H1 (cell line): ENCODE data around the gene MROH8. TPM values are rescaled to one million over a fixed set of nuclear protein-coding genes. Genes with fewer than 3 reads are reported as not detected.

ENCODE experiments used
- CTCF ChIA-PET: fragments of 300-600 bp; sonication (Branson Sonifier 250); formaldehyde crosslinking; loops from one replicate; lab custom pipeline; 2021; ENCODE audit not compliant: partially characterized antibody; lab: Charles Lee
- POLR2A ChIA-PET: fragments of 300-600 bp; sonication (Branson Sonifier 250); formaldehyde crosslinking; loops from one replicate; lab custom pipeline; 2021; ENCODE audit warnings: inconsistent platforms; ENCODE audit not compliant: partially characterized antibody; lab: Charles Lee
- DNase-seq, 2 experiments: peaks; one replicate each; pipeline versions ENCODE4 v3.0.0 to v3.0.0-alpha.2; 2010 to 2022; ENCODE audit warnings: low spot score in 2 of 2, low read depth in 1 of 2, mixed read lengths in 1 of 2
- FAIRE-seq: peaks from 2 replicates; lab custom pipeline; 2011; peaks lifted over from hg19 to GRCh38; lab: Jason Lieb, UNC
- H2AFZ ChIP-seq: 2 replicates; pipeline ENCODE4 v1.8.1; 2012; ENCODE audit warnings: low read length, inconsistent platforms
- H2AK5ac ChIP-seq: 2 replicates; pipeline ENCODE4 v1.6.1; 2013; ENCODE audit warnings: low read depth, low read length
- H2BK120ac ChIP-seq: replicated peaks from 2 replicates; pipeline ENCODE3; 2013; ENCODE audit warnings: low read depth, low read length, inconsistent platforms
- H2BK12ac ChIP-seq: 2 replicates; pipeline ENCODE4 v1.6.1; 2013; ENCODE audit warnings: low read depth, low read length
- H2BK15ac ChIP-seq: 2 replicates; pipeline ENCODE4 v1.6.1; 2013; ENCODE audit warnings: low read length
- H2BK20ac ChIP-seq: 2 replicates; pipeline ENCODE4 v1.6.1; 2013; ENCODE audit warnings: low read length
- H2BK5ac ChIP-seq: 2 replicates; pipeline ENCODE4 v1.6.1; 2013; ENCODE audit warnings: low read depth, low read length
- H3K14ac ChIP-seq: 2 replicates; pipeline ENCODE4 v1.6.1; 2013; ENCODE audit warnings: inconsistent platforms; ENCODE audit not compliant: insufficient read length
- H3K18ac ChIP-seq: 2 replicates; pipeline ENCODE4 v1.6.1; 2013; ENCODE audit warnings: low read length; ENCODE audit errors: extremely low read depth
- H3K23ac ChIP-seq: 2 replicates; pipeline ENCODE4 v1.6.1; 2013; ENCODE audit warnings: inconsistent platforms; ENCODE audit not compliant: insufficient read length
- H3K23me2 ChIP-seq: 2 replicates; pipeline ENCODE4 v1.6.1; 2013; ENCODE audit warnings: low read depth, low read length
- H3K27ac ChIP-seq: 2 replicates; pipeline ENCODE4 v1.6.1; 2011; ENCODE audit warnings: low read depth, low read length, inconsistent platforms
- H3K27me3 ChIP-seq, 4 experiments: replicated peaks in 1 of 4; 1 replicate in 1 of 4; 2 replicates in 3 of 4; pipeline versions ENCODE4 v1.6.1 to v1.8.1; 2011 to 2013; ENCODE audit warnings: low read length in 3 of 4, mild to moderate bottlenecking in 3 of 4, inconsistent platforms in 2 of 4, mixed read lengths in 2 of 4, moderate library complexity in 1 of 4; ENCODE audit not compliant: control insufficient read depth in 3 of 4, insufficient read depth in 3 of 4; ENCODE audit errors: extremely low read depth in 1 of 4
- H3K36me3 ChIP-seq, 4 experiments: 2 replicates each; pipeline versions ENCODE4 v1.6.1 to v1.8.1; 2011 to 2013; ENCODE audit warnings: mild to moderate bottlenecking in 4 of 4, low read length in 3 of 4, moderate library complexity in 2 of 4, control low read depth in 1 of 4, inconsistent platforms in 1 of 4; ENCODE audit not compliant: insufficient read depth in 4 of 4, control insufficient read depth in 2 of 4
- H3K4ac ChIP-seq: replicated peaks from 2 replicates; pipeline ENCODE3; 2013; ENCODE audit warnings: low read length, low read depth, mixed read lengths, inconsistent platforms; ENCODE audit not compliant: insufficient read length
- H3K4me1 ChIP-seq, 4 experiments: replicated peaks in 1 of 4; 1 replicate in 1 of 4; 2 replicates in 3 of 4; pipeline versions ENCODE4 v1.6.1 to v1.8.1; 2011 to 2013; ENCODE audit warnings: low read length in 3 of 4, inconsistent platforms in 2 of 4, mixed read lengths in 1 of 4; ENCODE audit not compliant: insufficient read depth in 4 of 4, control insufficient read depth in 3 of 4
- H3K4me2 ChIP-seq, 2 experiments: 2 replicates each; pipeline versions ENCODE4 v1.6.1 to v1.8.1; 2011 to 2013; ENCODE audit warnings: low read depth in 2 of 2, low read length in 2 of 2, control low read depth in 1 of 2, inconsistent platforms in 1 of 2, mild to moderate bottlenecking in 1 of 2; ENCODE audit not compliant: insufficient read depth in 1 of 2
- H3K4me3 ChIP-seq, 4 experiments: fragments of 200-600, 300-600 bp in 1 of 4; sonication (generic), shearing (Covaris generic), sonication (Bioruptor Twin) in 1 of 4; 2 replicates each; pipeline versions ENCODE4 v1.5.1 to v1.8.1; 2011 to 2016; ENCODE audit warnings: low read length in 4 of 4, low read depth in 3 of 4, control low read depth in 2 of 4, inconsistent platforms in 2 of 4, mild to moderate bottlenecking in 2 of 4, mixed read lengths in 1 of 4, moderate library complexity in 1 of 4; ENCODE audit not compliant: insufficient read depth in 2 of 4; ENCODE audit errors: extremely low read depth in 1 of 4
- H3K56ac ChIP-seq: replicated peaks from 2 replicates; pipeline ENCODE3; 2013; ENCODE audit warnings: low read depth, mild to moderate bottlenecking, mixed read lengths, low read length, inconsistent platforms; ENCODE audit not compliant: insufficient read length
- H3K79me1 ChIP-seq: 2 replicates; pipeline ENCODE4 v1.6.1; 2013; ENCODE audit warnings: low read depth, low read length, control low read depth
- H3K79me2 ChIP-seq, 2 experiments: 2 replicates each; pipeline versions ENCODE4 v1.6.1 to v1.8.1; 2012 to 2013; ENCODE audit warnings: low read length in 2 of 2, mild to moderate bottlenecking in 2 of 2, inconsistent platforms in 1 of 2; ENCODE audit not compliant: insufficient read depth in 2 of 2, control insufficient read depth in 1 of 2
- H3K9ac ChIP-seq, 4 experiments: replicated peaks in 1 of 4; 1 replicate in 1 of 4; 2 replicates in 3 of 4; pipeline versions ENCODE4 v1.6.1 to v1.8.1; 2011 to 2013; ENCODE audit warnings: low read depth in 3 of 4, low read length in 3 of 4, control low read depth in 2 of 4, mild to moderate bottlenecking in 2 of 4, moderate library complexity in 2 of 4, inconsistent platforms in 1 of 4; ENCODE audit errors: extremely low read depth in 1 of 4
- H3K9me3 ChIP-seq, 2 experiments: 2 replicates each; pipeline versions ENCODE4 v1.6.1 to v1.8.1; 2012 to 2013; ENCODE audit warnings: mild to moderate bottlenecking in 2 of 2, moderate library complexity in 2 of 2, control low read depth in 1 of 2, inconsistent platforms in 1 of 2, low read depth in 1 of 2, low read length in 1 of 2, mixed read lengths in 1 of 2; ENCODE audit not compliant: insufficient read depth in 2 of 2
- H4K20me1 ChIP-seq, 2 experiments: replicated peaks in 1 of 2; 2 replicates each; pipeline versions ENCODE3 to v1.8.1; 2011 to 2013; ENCODE audit warnings: inconsistent platforms in 2 of 2, low read length in 2 of 2, mild to moderate bottlenecking in 1 of 2; ENCODE audit not compliant: insufficient read depth in 2 of 2, control insufficient read depth in 1 of 2
- H4K5ac ChIP-seq: 2 replicates; pipeline ENCODE4 v1.6.1; 2013; ENCODE audit warnings: low read length, low read depth, mixed read lengths, inconsistent platforms; ENCODE audit not compliant: insufficient read length
- H4K8ac ChIP-seq: 2 replicates; pipeline ENCODE4 v1.8.0; 2013; ENCODE audit warnings: mild to moderate bottlenecking, moderate library complexity, low read length, inconsistent platforms; ENCODE audit not compliant: insufficient read depth; ENCODE audit errors: extremely low read depth
- H4K91ac ChIP-seq: replicated peaks from 2 replicates; pipeline ENCODE3; 2013; ENCODE audit warnings: low read length, mixed read lengths, inconsistent platforms; ENCODE audit not compliant: insufficient read length
- BCL11A ChIP-seq, 2 experiments: IDR thresholded peaks; one replicate each; pipeline ENCODE4 v1.6.1; 2011; ENCODE audit warnings: low read depth in 2 of 2, low read length in 2 of 2, mild to moderate bottlenecking in 2 of 2
- CTBP2 ChIP-seq: IDR thresholded peaks from 2 replicates; pipeline ENCODE4 v1.7.0; 2011; ENCODE audit warnings: borderline replicate concordance, mild to moderate bottlenecking, moderate library complexity, mixed read lengths, low read length; ENCODE audit not compliant: insufficient read depth, insufficient read length
- GTF2F1 ChIP-seq: IDR thresholded peaks from 2 replicates; pipeline ENCODE4 v1.6.1; 2012; ENCODE audit warnings: low read depth, low read length, improper control_type of control experiment, borderline replicate concordance
- RXRA ChIP-seq: IDR thresholded peaks from 2 replicates; pipeline ENCODE4 v1.6.1; 2011; ENCODE audit warnings: low read depth, mild to moderate bottlenecking, low read length, moderate library complexity; ENCODE audit not compliant: insufficient read depth
- TAF1 ChIP-seq: IDR thresholded peaks from 2 replicates; pipeline ENCODE4 v1.6.1; 2011; ENCODE audit warnings: mild to moderate bottlenecking, low read depth, low read length
- TAF7 ChIP-seq: optimal IDR thresholded peaks from 2 replicates; pipeline ENCODE3; 2011; ENCODE audit warnings: low read depth, mild to moderate bottlenecking, inconsistent platforms, low read length, moderate library complexity, borderline replicate concordance
- WGBS, 2 experiments: shearing (Covaris generic) in 1 of 2; methylation state at CpG; one replicate each; pipeline versions ENCODE4 v1.1.6 to v1.1.7; 2013 to 2015; ENCODE audit warnings: low lambda C conversion rate in 2 of 2, mixed read lengths in 2 of 2, inconsistent platforms in 1 of 2, low coverage in 1 of 2, missing lambda C conversion rate in 1 of 2; ENCODE audit not compliant: insufficient replicate concordance in 2 of 2, insufficient coverage in 1 of 2, insufficient read length in 1 of 2; ENCODE audit errors: extremely low coverage in 1 of 2, missing lambda C conversion rate in 1 of 2; 5-methylcytosine and 5-hydroxymethylcytosine counted together
- polyA plus RNA-seq, 7 experiments: library from polyadenylated mRNA; depleted of rRNA in 3 of 7; stranded (reverse) in 5 of 7; unstranded in 2 of 7; fragments of >200 nt in 5 of 7; fragments of 200-250 nt in 2 of 7; gene quantifications; 1 replicate in 5 of 7; 2 replicates in 1 of 7; 4 replicates in 1 of 7; pipeline versions ENCODE4 v1.2.1 to v1.2.3, GENCODE V29; 2011 to 2013; ENCODE audit warnings: missing spikeins in 2 of 7, mixed read lengths in 2 of 7
- total RNA-seq: library from RNA; stranded (reverse); fragmentation: NEBNext Ultra II Directional; extraction: Animal tissue kit (Norgen Biotek cat#: 25700); gene quantifications from 2 replicates; pipeline ENCODE4 v1.2.1, GENCODE V29; 2021

The MROH8 gene
- total and polyA plus RNA-seq, 2 of the 8 experiments (the other 6 are each of a cell fraction or from before 2014, with no cell fraction given), result 0.50 to 0.86 TPM

- TF ChIP-seq TAF1 (no peak), CTBP2 (no peak), BCL11A (IDR thresholded peaks at IDR 0.05; ENCODE audit: low read depth in 2 of 2, low read length in 2 of 2) (no peak), GTF2F1 (no peak), TAF7 (no peak), RXRA (no peak)
- Histone ChIP-seq H3K23ac (no peak overlapping the region), H2BK120ac (no peak overlapping the region), H2BK12ac (no peak overlapping the region), H2BK15ac (no peak overlapping the region), H3K27ac (no peak overlapping the region), H3K4me3 (no peak overlapping the region), H3K9me3 (no peaks in the 10 kb centered on the region), H3K56ac (no peak overlapping the region), H4K91ac (no peak overlapping the region), H3K23me2 (no peaks in the 10 kb centered on the region), H4K20me1 (no peaks in the 10 kb centered on the region), H2AFZ (no peak overlapping the region), H3K79me1 (no peaks in the 10 kb centered on the region), H3K79me2 (no peaks in the 10 kb centered on the region), H3K18ac (no peak overlapping the region), H4K5ac (no peak overlapping the region), H3K9ac (no peak overlapping the region), H3K36me3 (no peaks in the 10 kb centered on the region), H3K4ac (no peak overlapping the region), H2BK5ac (no peak overlapping the region), H4K8ac (no peak overlapping the region), H3K27me3 (no peaks in the 10 kb centered on the region), H3K4me1 (no peaks in the 10 kb centered on the region), H3K14ac (no peak overlapping the region), H2AK5ac (no peak overlapping the region), H3K4me2 (no peak overlapping the region), H2BK20ac (no peak overlapping the region)
- POLR2A ChIA-PET, result interaction anchor here (1.1 kb wide), 1 partner anchor 19 kb away, joined by 4 read pairs; no protein-coding TSS in a partner anchor
- DNase-seq, result no peak
- WGBS, 2 experiments, result 82% methylated on average over 2 of the region's 2 CpGs; no CpG with 5 or more reads in 1 of the 2 experiments
- FAIRE-seq, result no peak
- CTCF ChIA-PET, result interaction anchor here (0.9 kb wide), 1 partner anchor 80 kb away, joined by 4 read pairs; no protein-coding TSS in a partner anchor
Measured at GRCh38 chr20:37111926-37112455, 67.4 kb downstream of the MROH8 start.
